ENCODE data around the gene SFMBT2. TPM values are rescaled to one million over a fixed set of nuclear protein-coding genes. Genes with fewer than 3 reads are reported as not detected.

Gene SFMBT2
- total RNA-seq, 1 donor from 2014 or later: 7.0 TPM

DNA sequence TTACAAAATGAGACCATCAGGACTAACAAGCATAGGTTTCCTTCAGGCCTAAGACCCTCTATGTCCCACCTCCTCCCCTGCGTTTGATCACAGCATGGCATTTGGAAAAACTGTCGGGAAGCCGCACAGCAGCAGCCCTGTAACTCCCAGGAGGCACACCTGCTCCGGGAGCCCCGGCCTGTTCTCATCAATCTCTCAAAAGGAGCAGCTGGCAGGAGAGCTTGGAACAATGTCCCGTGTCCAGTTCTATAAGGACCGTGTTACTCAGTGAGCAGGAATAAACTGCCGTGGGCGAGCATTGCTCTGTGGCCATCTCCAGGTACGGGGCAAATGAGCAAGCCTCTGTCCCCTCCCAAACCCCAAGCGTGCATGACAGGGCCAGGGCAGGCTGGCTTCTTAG lies 236.9 kb downstream of the SFMBT2 start:
- peaks cover 3% of the 10 kb centered on the region for H3K36me3 Mint-ChIP-seq (ENCODE audit: low read depth)
- no peak overlapping the region for H3K4me3 Mint-ChIP-seq
- no peaks in the 10 kb centered on the region for H3K9me3 Mint-ChIP-seq
- DNase-seq (ENCODE audit: low read depth, low spot score): no peak
- H3K27ac Mint-ChIP-seq (ENCODE audit: unreplicated experiment): no peak overlapping the region
- no peaks in the 10 kb centered on the region for H3K27me3 Mint-ChIP-seq (ENCODE audit: low read depth)
- TF ChIP-seq, protein P1, sequence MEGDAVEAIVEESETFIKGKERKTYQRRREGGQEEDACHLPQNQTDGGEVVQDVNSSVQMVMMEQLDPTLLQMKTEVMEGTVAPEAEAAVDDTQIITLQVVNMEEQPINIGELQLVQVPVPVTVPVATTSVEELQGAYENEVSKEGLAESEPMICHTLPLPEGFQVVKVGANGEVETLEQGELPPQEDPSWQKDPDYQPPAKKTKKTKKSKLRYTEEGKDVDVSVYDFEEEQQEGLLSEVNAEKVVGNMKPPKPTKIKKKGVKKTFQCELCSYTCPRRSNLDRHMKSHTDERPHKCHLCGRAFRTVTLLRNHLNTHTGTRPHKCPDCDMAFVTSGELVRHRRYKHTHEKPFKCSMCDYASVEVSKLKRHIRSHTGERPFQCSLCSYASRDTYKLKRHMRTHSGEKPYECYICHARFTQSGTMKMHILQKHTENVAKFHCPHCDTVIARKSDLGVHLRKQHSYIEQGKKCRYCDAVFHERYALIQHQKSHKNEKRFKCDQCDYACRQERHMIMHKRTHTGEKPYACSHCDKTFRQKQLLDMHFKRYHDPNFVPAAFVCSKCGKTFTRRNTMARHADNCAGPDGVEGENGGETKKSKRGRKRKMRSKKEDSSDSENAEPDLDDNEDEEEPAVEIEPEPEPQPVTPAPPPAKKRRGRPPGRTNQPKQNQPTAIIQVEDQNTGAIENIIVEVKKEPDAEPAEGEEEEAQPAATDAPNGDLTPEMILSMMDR (conservative IDR thresholded peaks at IDR 0.05): no peak
- no peaks in the 10 kb centered on the region for H3K4me1 Mint-ChIP-seq

DNA sequence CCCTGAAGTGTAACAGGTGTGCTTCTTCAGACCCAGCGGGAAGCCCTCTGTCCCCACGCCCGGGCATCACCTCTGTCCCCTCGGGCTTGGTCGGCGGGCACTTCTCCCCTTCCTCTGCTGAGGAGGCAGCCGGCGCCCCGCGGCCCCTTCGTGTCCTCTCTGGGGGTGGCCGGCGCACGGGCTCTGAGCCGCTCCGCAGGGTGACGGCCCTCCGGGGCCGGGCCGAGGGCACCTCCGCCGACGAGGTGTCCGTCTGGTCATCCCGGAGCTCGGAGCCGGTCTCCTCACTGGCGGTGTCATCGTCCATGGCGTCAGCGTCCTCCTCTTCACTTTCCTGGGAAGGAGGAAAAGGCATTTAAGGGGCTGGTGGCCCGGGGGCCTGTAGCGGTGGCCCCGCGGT lies 239.0 kb downstream of the SFMBT2 start:
- Mint-ChIP-seq H3K27me3 (ENCODE audit: low read depth) (no peaks in the 10 kb centered on the region), H3K9me3 (no peaks in the 10 kb centered on the region), H3K36me3 (ENCODE audit: low read depth) (peaks cover 3% of the 10 kb centered on the region), H3K4me1 (no peaks in the 10 kb centered on the region), H3K4me3 (no peak overlapping the region), H3K27ac (ENCODE audit: unreplicated experiment) (no peak overlapping the region)
- no peak for DNase-seq (ENCODE audit: low read depth, low spot score)
- TF ChIP-seq, protein P1 (conservative IDR thresholded peaks at IDR 0.05): no peak

DNA sequence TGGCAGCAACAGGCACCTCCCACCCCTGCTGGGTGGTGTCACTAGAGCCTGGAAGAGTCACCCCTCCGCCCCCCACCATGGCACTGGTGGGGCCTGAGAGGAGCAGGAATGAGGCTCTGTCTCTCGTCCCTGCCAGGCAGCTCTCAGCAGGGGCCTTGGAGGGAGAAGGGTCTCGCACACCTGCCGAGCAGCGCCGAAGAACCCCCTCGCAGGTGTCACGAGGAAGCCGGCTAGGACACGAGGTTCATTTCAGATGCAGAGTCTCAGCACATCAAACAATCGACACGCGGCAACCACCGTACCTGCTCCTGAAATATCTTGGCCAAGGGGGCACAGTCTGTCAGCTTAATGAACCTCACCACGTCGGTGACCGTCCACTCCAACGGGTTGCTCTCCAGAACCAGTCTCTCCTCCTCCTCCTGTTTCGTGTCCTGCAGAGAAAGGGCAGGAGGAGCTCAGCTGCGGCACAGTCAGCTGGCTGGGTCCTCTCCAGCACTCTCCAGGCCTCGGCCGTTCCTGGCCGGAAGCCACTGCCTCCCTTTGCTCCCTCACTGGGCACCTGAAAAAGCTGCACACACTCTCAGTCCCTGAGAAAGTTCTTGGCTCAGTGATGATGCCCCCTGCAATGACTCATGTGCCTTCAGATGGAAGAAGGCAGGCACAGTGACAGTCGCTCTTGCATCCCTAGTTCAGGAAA lies 240.1 kb downstream of the SFMBT2 start:
- Mint-ChIP-seq H3K27me3 (ENCODE audit: low read depth) (no peaks in the 10 kb centered on the region), H3K27ac (ENCODE audit: unreplicated experiment) (peak overlapping the region; percentile 43), H3K36me3 (ENCODE audit: low read depth) (peaks cover 3% of the 10 kb centered on the region), H3K4me1 (no peaks in the 10 kb centered on the region), H3K4me3 (no peak overlapping the region), H3K9me3 (no peaks in the 10 kb centered on the region)
- DNase-seq (ENCODE audit: low read depth, low spot score): no peak
- TF ChIP-seq, protein P1 (conservative IDR thresholded peaks at IDR 0.05): no peak

DNA sequence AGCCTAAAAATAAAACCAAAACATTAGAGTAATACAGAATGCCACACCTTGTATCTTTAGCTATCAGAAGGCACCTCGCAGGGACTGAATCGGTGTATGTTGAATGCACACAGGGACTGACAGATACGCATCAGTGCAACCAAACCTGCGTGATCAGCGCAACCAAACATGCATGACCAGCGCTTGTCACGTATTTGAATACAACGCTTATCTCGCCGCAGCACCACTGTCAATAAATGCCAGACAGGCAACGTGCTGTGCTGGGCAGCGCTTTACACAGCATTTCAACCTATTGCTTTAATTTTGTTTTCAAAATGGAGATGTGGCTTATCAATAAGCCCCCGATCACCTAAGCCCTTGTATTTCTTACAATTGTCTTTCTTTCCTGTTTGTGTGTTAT lies 242.4 kb downstream of the SFMBT2 start:
- Mint-ChIP-seq H3K36me3 (ENCODE audit: low read depth) (no peaks in the 10 kb centered on the region), H3K4me1 (no peaks in the 10 kb centered on the region), H3K4me3 (no peak overlapping the region), H3K9me3 (no peaks in the 10 kb centered on the region), H3K27ac (ENCODE audit: unreplicated experiment) (no peak overlapping the region), H3K27me3 (ENCODE audit: low read depth) (no peaks in the 10 kb centered on the region)
- TF ChIP-seq, protein P1 (conservative IDR thresholded peaks at IDR 0.05): no peak
- no peak for DNase-seq (ENCODE audit: low read depth, low spot score)

DNA sequence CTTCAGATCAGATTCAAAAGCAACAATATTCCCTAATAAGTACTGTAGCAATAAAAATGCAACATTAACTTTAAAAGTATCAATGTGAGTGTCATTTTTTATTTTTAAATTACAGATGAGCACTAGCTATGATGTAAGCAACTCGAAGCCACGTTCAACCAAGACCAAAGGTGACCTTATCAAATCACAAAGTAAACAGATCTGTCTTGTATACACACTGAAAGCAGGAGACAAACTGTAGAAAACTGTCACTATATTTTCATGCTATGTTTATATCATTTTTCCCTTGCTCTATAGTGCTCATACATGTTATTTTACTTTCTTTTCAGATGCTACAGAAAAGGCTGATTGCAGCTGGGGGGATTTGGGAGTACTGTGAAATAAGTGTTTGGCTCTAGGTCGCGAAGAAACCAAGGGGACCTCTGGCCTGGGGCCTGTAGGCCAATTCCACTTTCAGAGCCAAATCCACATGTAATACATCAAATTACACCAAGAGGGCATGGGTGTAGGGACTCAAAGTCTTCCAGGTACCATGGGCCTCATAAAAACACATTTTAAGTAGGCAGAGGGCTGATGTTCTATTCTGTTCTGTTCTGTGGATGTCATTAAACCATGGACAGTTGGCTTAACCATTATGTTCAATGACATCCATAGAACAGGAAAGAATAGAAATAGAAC lies 245.2 kb downstream of the SFMBT2 start:
- H3K36me3 Mint-ChIP-seq (ENCODE audit: low read depth): peaks cover 2% of the 10 kb centered on the region
- H3K4me1 Mint-ChIP-seq: no peaks in the 10 kb centered on the region
- no peaks in the 10 kb centered on the region for H3K27me3 Mint-ChIP-seq (ENCODE audit: low read depth)
- no peak overlapping the region for H3K27ac Mint-ChIP-seq (ENCODE audit: unreplicated experiment)
- TF ChIP-seq, protein P1 (conservative IDR thresholded peaks at IDR 0.05): no peak
- no peaks in the 10 kb centered on the region for H3K9me3 Mint-ChIP-seq
- H3K4me3 Mint-ChIP-seq: no peak overlapping the region
- no peak for DNase-seq (ENCODE audit: low read depth, low spot score)
